Fibroblast of the aortic adventitia (primary cell): ENCODE measurements around the gene CADPS2. TPM values are rescaled to one million over a fixed set of nuclear protein-coding genes. Genes with fewer than 3 reads are reported as not detected.

Source experiments
- DNase-seq: peaks from one replicate; pipeline ENCODE4 v3.0.0-alpha.2; 2010; ENCODE audit warnings: low read depth
- H3K4me3 ChIP-seq: 2 replicates; pipeline ENCODE4 v1.5.1; 2011; ENCODE audit warnings: low read depth, mild to moderate bottlenecking, control low read depth, low read length, moderate library complexity
- CTCF ChIP-seq: IDR thresholded peaks from 2 replicates; pipeline ENCODE4 v1.5.1; 2011; ENCODE audit warnings: mild to moderate bottlenecking, low read length, control low read depth, inconsistent platforms; ENCODE audit not compliant: insufficient read depth
- total RNA-seq: library from RNA; depleted of rRNA; stranded (reverse); fragments of >200 nt; gene quantifications from 2 replicates; pipeline ENCODE4 v1.2.3, GENCODE V29; 2012; ENCODE audit warnings: low replicate concordance

Gene CADPS2
- total RNA-seq, 1 donor, result 16.0 TPM

- no peak for TF ChIP-seq CTCF
- DNase-seq, result no peak
- no peak overlapping the region for H3K4me3 ChIP-seq
These were observed 545.8 kb downstream of the CADPS2 start for GRCh38 chr7:122340427-122340826.

GRCh38 chr7:122339145-122339904 is 546.9 kb downstream of the CADPS2 start:
- TF ChIP-seq CTCF, result no peak
- H3K4me3 ChIP-seq, result no peak overlapping the region
- DNase-seq, result no peak

GRCh38 chr7:122337011-122337410 is 549.2 kb downstream of the CADPS2 start:
- DNase-seq, result no peak
- TF ChIP-seq CTCF, result no peak
- no peak overlapping the region for H3K4me3 ChIP-seq

GRCh38 chr7:122329145-122329802 is 557.0 kb downstream of the CADPS2 start:
- no peak for DNase-seq
- H3K4me3 ChIP-seq, result no peak overlapping the region
- TF ChIP-seq CTCF, result no peak

GRCh38 chr7:122327969-122328368 is 558.3 kb downstream of the CADPS2 start:
- H3K4me3 ChIP-seq, result no peak overlapping the region
- no peak for TF ChIP-seq CTCF
- no peak for DNase-seq

GRCh38 chr7:122316467-122317388 is 569.5 kb downstream of the CADPS2 start:
- no peak for TF ChIP-seq CTCF
- no peak for DNase-seq
- H3K4me3 ChIP-seq, result no peak overlapping the region
